ENCODE data around the gene TMPRSS12. TPM values are rescaled to one million over a fixed set of nuclear protein-coding genes. Genes with fewer than 3 reads are reported as not detected.

The TMPRSS12 gene
- total RNA-seq, 3 donors from 2014 or later, result not detected

GRCh38 chr12:50932787-50933280 lies 90.1 kb downstream of the TMPRSS12 start:
- ATAC-seq, result peak; percentile 68

GRCh38 chr12:50933459-50934124 lies 90.9 kb downstream of the TMPRSS12 start:
- Histone ChIP-seq H3K4me1 (ENCODE audit: low read depth) (peaks cover 49% of the 10 kb centered on the region), H3K9me3 (peaks cover 10% of the 10 kb centered on the region), H3K36me3 (ENCODE audit: low read depth) (no peaks in the 10 kb centered on the region), H3K4me3 (no peak overlapping the region)
- peak; percentile 15 for ATAC-seq
- no peak for DNase-seq
- intact Hi-C loops (cut with DNase I, micrococcal nuclease), result loop anchor here in 1 of 2 donors (10.0 kb wide), 1 partner anchor 51 kb away; no protein-coding TSS in a partner anchor
- no peak for TF ChIP-seq CTCF (IDR thresholded peaks at IDR 0.05)

More at GRCh38 chr12:50932787-50933280, 90.1 kb downstream of the TMPRSS12 start:
- peaks cover 49% of the 10 kb centered on the region for H3K4me1 ChIP-seq (ENCODE audit: low read depth)
- H3K4me3 ChIP-seq, result no peak overlapping the region
- no peak for DNase-seq
- no peaks in the 10 kb centered on the region for H3K36me3 ChIP-seq (ENCODE audit: low read depth)
- TF ChIP-seq CTCF (IDR thresholded peaks at IDR 0.05), result no peak
- H3K9me3 ChIP-seq, result peaks cover 7% of the 10 kb centered on the region
- intact Hi-C loops (cut with DNase I, micrococcal nuclease), result loop anchor here in 1 of 2 donors (10.0 kb wide), 1 partner anchor 52 kb away; no protein-coding TSS in a partner anchor

GRCh38 chr12:50934371-50934851 lies 91.7 kb downstream of the TMPRSS12 start:
- ATAC-seq, result peak; percentile 69
- Histone ChIP-seq H3K36me3 (ENCODE audit: low read depth) (no peaks in the 10 kb centered on the region), H3K4me3 (no peak overlapping the region), H3K4me1 (ENCODE audit: low read depth) (peaks cover 49% of the 10 kb centered on the region), H3K9me3 (peaks cover 10% of the 10 kb centered on the region)
- no peak for TF ChIP-seq CTCF (IDR thresholded peaks at IDR 0.05)
- DNase-seq, result no peak
- intact Hi-C loops (cut with DNase I, micrococcal nuclease), result loop anchor here in 1 of 2 donors (10.0 kb wide), 1 partner anchor 50 kb away; no protein-coding TSS in a partner anchor

- TF ChIP-seq CTCF (IDR thresholded peaks at IDR 0.05), result no peak
- intact Hi-C loops (cut with DNase I, micrococcal nuclease), result loop anchor here in 1 of 2 donors (10.0 kb wide), 1 partner anchor 50 kb away; no protein-coding TSS in a partner anchor
- Histone ChIP-seq H3K36me3 (ENCODE audit: low read depth) (no peaks in the 10 kb centered on the region), H3K4me1 (ENCODE audit: low read depth) (peaks cover 49% of the 10 kb centered on the region), H3K4me3 (no peak overlapping the region), H3K9me3 (peaks cover 10% of the 10 kb centered on the region)
- DNase-seq, result no peak
- ATAC-seq, result peak; percentile 45
Observed at GRCh38 chr12:50934981-50935807, 92.5 kb downstream of the TMPRSS12 start.

- intact Hi-C loops (cut with DNase I, micrococcal nuclease), result loop anchor here in 1 of 2 donors (10.0 kb wide), 1 partner anchor 48 kb away; no protein-coding TSS in a partner anchor
- no peaks in the 10 kb centered on the region for H3K36me3 ChIP-seq (ENCODE audit: low read depth)
- no peak for ATAC-seq
- no peak for TF ChIP-seq CTCF (IDR thresholded peaks at IDR 0.05)
- DNase-seq, result peak in 1 of 3 donors; percentile 36
- H3K4me3 ChIP-seq, result no peak overlapping the region
- H3K4me1 ChIP-seq (ENCODE audit: low read depth), result peaks cover 35% of the 10 kb centered on the region
- peaks cover 10% of the 10 kb centered on the region for H3K9me3 ChIP-seq
Observed at GRCh38 chr12:50936821-50937530, 94.2 kb downstream of the TMPRSS12 start.

Measured in mucosa of descending colon (tissue), 3 donors.